Measurements from ENCODE around the gene PARP6. TPM values are rescaled to one million over a fixed set of nuclear protein-coding genes. Genes with fewer than 3 reads are reported as not detected.
A peak's percentile ranks its signal among the peaks of the same experiment; 100 is the strongest.

The PARP6 gene
- total and polyA plus RNA-seq, 9 of the 15 experiments (the other 6 are each of a cell fraction or from before 2014, with no cell fraction given), result 14.8 to 83.2 (median 28.3) TPM

DNA sequence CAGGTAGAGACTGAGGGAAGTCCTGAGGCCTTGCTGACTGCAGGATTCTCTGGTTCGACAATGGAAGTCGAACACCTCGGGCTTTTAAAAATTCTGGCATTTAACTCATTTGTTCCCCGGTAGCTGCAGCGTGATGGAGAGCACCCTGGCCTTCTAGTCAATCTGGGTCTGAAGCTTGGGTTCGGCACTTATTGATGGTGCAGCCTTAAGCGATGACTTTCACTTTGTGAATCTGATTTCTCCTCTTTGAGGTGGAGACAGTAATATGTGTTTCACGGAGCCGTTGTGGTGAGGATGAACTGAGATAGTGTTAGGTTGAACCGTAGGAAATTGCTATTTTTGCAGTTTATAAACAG is 621 bp upstream of the PARP6 start:
- Histone ChIP-seq H3K9me1 (ENCODE audit: control insufficient read depth, insufficient read depth, low read length) (no peaks in the 10 kb centered on the region), H3K4me3 (peak overlapping the region; percentile 74), H3K79me2 (ENCODE audit: control insufficient read depth, insufficient read depth, low read length) (peaks cover 23% of the 10 kb centered on the region), H3K36me3 (ENCODE audit: control insufficient read depth, insufficient read depth, low read length) (peaks cover 27% of the 10 kb centered on the region; the same call in 1 of the 3 replicates), H3K4me2 (ENCODE audit: insufficient read depth, low read length) (peak overlapping the region; percentile 83), H3K9me3 (replicated peaks; ENCODE audit: control insufficient read depth, insufficient read depth, low read depth, low read length) (no peaks in the 10 kb centered on the region), H4K20me1 (replicated peaks; ENCODE audit: control insufficient read depth, insufficient read depth, low read length) (no peaks in the 10 kb centered on the region), H3K9ac (ENCODE audit: insufficient read depth in 1 of 2, low read depth in 2 of 2, low read length in 2 of 2) (peak overlapping the region; percentile 79 to 97), H3K27me3 (ENCODE audit: control insufficient read depth in 2 of 2, insufficient read depth in 2 of 2, low read length in 2 of 2) (no peaks in the 10 kb centered on the region), H3K4me1 (replicated peaks in 1 of 2; ENCODE audit: control insufficient read depth in 2 of 2, insufficient read depth in 2 of 2, low read length in 2 of 2) (peaks cover 12 to 17% of the 10 kb centered on the region in 2 experiments; a peak in 4 of 5 replicates), H2AFZ (ENCODE audit: low read depth, low read length) (peak overlapping the region; percentile 91), H3K27ac (ENCODE audit: extremely low read depth, low read depth, low read length) (peak overlapping the region; percentile 2; the same call in 1 of the 3 replicates)
- TF ChIP-seq BRCA1 (IDR thresholded peaks at IDR 0.05) (no peak), BRCA1 (CRISPR knock-in tag; IDR thresholded peaks at IDR 0.05) (no peak), POLR2B (IDR thresholded peaks at IDR 0.05; ENCODE audit: low read depth, partially characterized antibody) (peak; percentile 20), AFF1 (IDR thresholded peaks at IDR 0.05; ENCODE audit: low read depth in 1 of 2, partially characterized antibody in 2 of 2) (peak in 1 of 2 experiments; percentile 14), EP400 (IDR thresholded peaks at IDR 0.05) (peak; percentile 13; the same call in 1 of the 2 replicates), MAFG (tag; conservative IDR thresholded peaks at IDR 0.05) (0 out of 2 replicates have a peak, but pooled peaks have one; percentile 15), RUNX1 (IDR thresholded peaks at IDR 0.05; ENCODE audit: low read depth) (no peak), JUN (IDR thresholded peaks at IDR 0.05; ENCODE audit: borderline replicate concordance, low read depth, low read length) (no peak), JUN (CRISPR knock-in tag; IDR thresholded peaks at IDR 0.05; ENCODE audit: borderline replicate concordance) (no peak), LCOR (CRISPR knock-in tag; IDR thresholded peaks at IDR 0.05) (0 out of 2 replicates have a peak, but pooled peaks have one; percentile 19), DDX20 (tag; IDR thresholded peaks at IDR 0.05; ENCODE audit: low read depth) (no peak), POLR2A (conservative IDR thresholded peaks at IDR 0.05) (0 out of 2 replicates have a peak, but pooled peaks have one; percentile 13), NCOA1 (IDR thresholded peaks at IDR 0.05; ENCODE audit: low read depth) (no peak), C11orf30 (IDR thresholded peaks at IDR 0.05; ENCODE audit: low read depth) (0 out of 2 replicates have a peak, but pooled peaks have one; percentile 2)
- in situ Hi-C loops (cut with MboI) (loop anchor here (5.0 kb wide), 1 partner anchor 61 kb away; no protein-coding TSS in a partner anchor), intact Hi-C loops (cut with micrococcal nuclease) (loop anchor here (2.0 kb wide), 1 partner anchor 36 kb away; no protein-coding TSS in a partner anchor)
- DNase-seq (ENCODE audit: extremely low read depth in 1 of 4, low spot score in 3 of 4), result no peak
- 59% methylated on average over 10 of the region's 10 CpGs for WGBS (ENCODE audit: insufficient coverage, low coverage, missing lambda C conversion rate)
- BruUV-seq (replicated peaks), result TSS peak; percentile 76
- peak; percentile 54 for FAIRE-seq
- POLR2A ChIA-PET, result no interaction called here
- CTCF ChIA-PET (ENCODE audit: low intra/inter-chr PET ratio), result no interaction called here
- ATAC-seq, result no peak
